H1 (cell line): Measurements from ENCODE around the gene CGGBP1. TPM values are rescaled to one million over a fixed set of nuclear protein-coding genes. Genes with fewer than 3 reads are reported as not detected.

Experiments
- CTCF ChIA-PET: fragments of 300-600 bp; sonication (Branson Sonifier 250); formaldehyde crosslinking; loops from one replicate; lab custom pipeline; 2021; ENCODE audit not compliant: partially characterized antibody; lab: Charles Lee
- POLR2A ChIA-PET: fragments of 300-600 bp; sonication (Branson Sonifier 250); formaldehyde crosslinking; loops from one replicate; lab custom pipeline; 2021; ENCODE audit warnings: inconsistent platforms; ENCODE audit not compliant: partially characterized antibody; lab: Charles Lee
- DNase-seq, 2 experiments: peaks; one replicate each; pipeline versions ENCODE4 v3.0.0 to v3.0.0-alpha.2; 2010 to 2022; ENCODE audit warnings: low spot score in 2 of 2, low read depth in 1 of 2, mixed read lengths in 1 of 2
- FAIRE-seq: peaks from 2 replicates; lab custom pipeline; 2011; peaks lifted over from hg19 to GRCh38; lab: Jason Lieb, UNC
- H2AFZ ChIP-seq: 2 replicates; pipeline ENCODE4 v1.8.1; 2012; ENCODE audit warnings: low read length, inconsistent platforms
- H2AK5ac ChIP-seq: 2 replicates; pipeline ENCODE4 v1.6.1; 2013; ENCODE audit warnings: low read depth, low read length
- H2BK120ac ChIP-seq: replicated peaks from 2 replicates; pipeline ENCODE3; 2013; ENCODE audit warnings: low read depth, low read length, inconsistent platforms
- H2BK12ac ChIP-seq: 2 replicates; pipeline ENCODE4 v1.6.1; 2013; ENCODE audit warnings: low read depth, low read length
- H2BK15ac ChIP-seq: 2 replicates; pipeline ENCODE4 v1.6.1; 2013; ENCODE audit warnings: low read length
- H2BK20ac ChIP-seq: 2 replicates; pipeline ENCODE4 v1.6.1; 2013; ENCODE audit warnings: low read length
- H2BK5ac ChIP-seq: 2 replicates; pipeline ENCODE4 v1.6.1; 2013; ENCODE audit warnings: low read depth, low read length
- H3K14ac ChIP-seq: 2 replicates; pipeline ENCODE4 v1.6.1; 2013; ENCODE audit warnings: inconsistent platforms; ENCODE audit not compliant: insufficient read length
- H3K18ac ChIP-seq: 2 replicates; pipeline ENCODE4 v1.6.1; 2013; ENCODE audit warnings: low read length; ENCODE audit errors: extremely low read depth
- H3K23ac ChIP-seq: 2 replicates; pipeline ENCODE4 v1.6.1; 2013; ENCODE audit warnings: inconsistent platforms; ENCODE audit not compliant: insufficient read length
- H3K23me2 ChIP-seq: 2 replicates; pipeline ENCODE4 v1.6.1; 2013; ENCODE audit warnings: low read depth, low read length
- H3K27ac ChIP-seq: 2 replicates; pipeline ENCODE4 v1.6.1; 2011; ENCODE audit warnings: low read depth, low read length, inconsistent platforms
- H3K27me3 ChIP-seq, 4 experiments: replicated peaks in 1 of 4; 1 replicate in 1 of 4; 2 replicates in 3 of 4; pipeline versions ENCODE4 v1.6.1 to v1.8.1; 2011 to 2013; ENCODE audit warnings: low read length in 3 of 4, mild to moderate bottlenecking in 3 of 4, inconsistent platforms in 2 of 4, mixed read lengths in 2 of 4, moderate library complexity in 1 of 4; ENCODE audit not compliant: control insufficient read depth in 3 of 4, insufficient read depth in 3 of 4; ENCODE audit errors: extremely low read depth in 1 of 4
- H3K36me3 ChIP-seq, 4 experiments: 2 replicates each; pipeline versions ENCODE4 v1.6.1 to v1.8.1; 2011 to 2013; ENCODE audit warnings: mild to moderate bottlenecking in 4 of 4, low read length in 3 of 4, moderate library complexity in 2 of 4, control low read depth in 1 of 4, inconsistent platforms in 1 of 4; ENCODE audit not compliant: insufficient read depth in 4 of 4, control insufficient read depth in 2 of 4
- H3K4ac ChIP-seq: replicated peaks from 2 replicates; pipeline ENCODE3; 2013; ENCODE audit warnings: low read length, low read depth, mixed read lengths, inconsistent platforms; ENCODE audit not compliant: insufficient read length
- H3K4me1 ChIP-seq, 4 experiments: replicated peaks in 1 of 4; 1 replicate in 1 of 4; 2 replicates in 3 of 4; pipeline versions ENCODE4 v1.6.1 to v1.8.1; 2011 to 2013; ENCODE audit warnings: low read length in 3 of 4, inconsistent platforms in 2 of 4, mixed read lengths in 1 of 4; ENCODE audit not compliant: insufficient read depth in 4 of 4, control insufficient read depth in 3 of 4
- H3K4me2 ChIP-seq, 2 experiments: 2 replicates each; pipeline versions ENCODE4 v1.6.1 to v1.8.1; 2011 to 2013; ENCODE audit warnings: low read depth in 2 of 2, low read length in 2 of 2, control low read depth in 1 of 2, inconsistent platforms in 1 of 2, mild to moderate bottlenecking in 1 of 2; ENCODE audit not compliant: insufficient read depth in 1 of 2
- H3K4me3 ChIP-seq, 4 experiments: fragments of 200-600, 300-600 bp in 1 of 4; sonication (generic), shearing (Covaris generic), sonication (Bioruptor Twin) in 1 of 4; 2 replicates each; pipeline versions ENCODE4 v1.5.1 to v1.8.1; 2011 to 2016; ENCODE audit warnings: low read length in 4 of 4, low read depth in 3 of 4, control low read depth in 2 of 4, inconsistent platforms in 2 of 4, mild to moderate bottlenecking in 2 of 4, mixed read lengths in 1 of 4, moderate library complexity in 1 of 4; ENCODE audit not compliant: insufficient read depth in 2 of 4; ENCODE audit errors: extremely low read depth in 1 of 4
- H3K56ac ChIP-seq: replicated peaks from 2 replicates; pipeline ENCODE3; 2013; ENCODE audit warnings: low read depth, mild to moderate bottlenecking, mixed read lengths, low read length, inconsistent platforms; ENCODE audit not compliant: insufficient read length
- H3K79me1 ChIP-seq: 2 replicates; pipeline ENCODE4 v1.6.1; 2013; ENCODE audit warnings: low read depth, low read length, control low read depth
- H3K79me2 ChIP-seq, 2 experiments: 2 replicates each; pipeline versions ENCODE4 v1.6.1 to v1.8.1; 2012 to 2013; ENCODE audit warnings: low read length in 2 of 2, mild to moderate bottlenecking in 2 of 2, inconsistent platforms in 1 of 2; ENCODE audit not compliant: insufficient read depth in 2 of 2, control insufficient read depth in 1 of 2
- H3K9ac ChIP-seq, 4 experiments: replicated peaks in 1 of 4; 1 replicate in 1 of 4; 2 replicates in 3 of 4; pipeline versions ENCODE4 v1.6.1 to v1.8.1; 2011 to 2013; ENCODE audit warnings: low read depth in 3 of 4, low read length in 3 of 4, control low read depth in 2 of 4, mild to moderate bottlenecking in 2 of 4, moderate library complexity in 2 of 4, inconsistent platforms in 1 of 4; ENCODE audit errors: extremely low read depth in 1 of 4
- H3K9me3 ChIP-seq, 2 experiments: 2 replicates each; pipeline versions ENCODE4 v1.6.1 to v1.8.1; 2012 to 2013; ENCODE audit warnings: mild to moderate bottlenecking in 2 of 2, moderate library complexity in 2 of 2, control low read depth in 1 of 2, inconsistent platforms in 1 of 2, low read depth in 1 of 2, low read length in 1 of 2, mixed read lengths in 1 of 2; ENCODE audit not compliant: insufficient read depth in 2 of 2
- H4K20me1 ChIP-seq, 2 experiments: replicated peaks in 1 of 2; 2 replicates each; pipeline versions ENCODE3 to v1.8.1; 2011 to 2013; ENCODE audit warnings: inconsistent platforms in 2 of 2, low read length in 2 of 2, mild to moderate bottlenecking in 1 of 2; ENCODE audit not compliant: insufficient read depth in 2 of 2, control insufficient read depth in 1 of 2
- H4K5ac ChIP-seq: 2 replicates; pipeline ENCODE4 v1.6.1; 2013; ENCODE audit warnings: low read length, low read depth, mixed read lengths, inconsistent platforms; ENCODE audit not compliant: insufficient read length
- H4K8ac ChIP-seq: 2 replicates; pipeline ENCODE4 v1.8.0; 2013; ENCODE audit warnings: mild to moderate bottlenecking, moderate library complexity, low read length, inconsistent platforms; ENCODE audit not compliant: insufficient read depth; ENCODE audit errors: extremely low read depth
- H4K91ac ChIP-seq: replicated peaks from 2 replicates; pipeline ENCODE3; 2013; ENCODE audit warnings: low read length, mixed read lengths, inconsistent platforms; ENCODE audit not compliant: insufficient read length
- BCL11A ChIP-seq, 2 experiments: IDR thresholded peaks; one replicate each; pipeline ENCODE4 v1.6.1; 2011; ENCODE audit warnings: low read depth in 2 of 2, low read length in 2 of 2, mild to moderate bottlenecking in 2 of 2
- CEBPB ChIP-seq: IDR thresholded peaks from 2 replicates; pipeline ENCODE4 v1.6.1; 2012; ENCODE audit warnings: low read depth, low read length
- CTBP2 ChIP-seq: IDR thresholded peaks from 2 replicates; pipeline ENCODE4 v1.7.0; 2011; ENCODE audit warnings: borderline replicate concordance, mild to moderate bottlenecking, moderate library complexity, mixed read lengths, low read length; ENCODE audit not compliant: insufficient read depth, insufficient read length
- KDM5A ChIP-seq: fragments of 200-600 bp; IDR thresholded peaks from 2 replicates; pipeline ENCODE4 v1.7.1; 2012; ENCODE audit warnings: mild to moderate bottlenecking, low read length, inconsistent platforms, mixed read lengths
- NANOG ChIP-seq: IDR thresholded peaks from 2 replicates; pipeline ENCODE4 v1.6.1; 2011; ENCODE audit warnings: low read length, low read depth, mild to moderate bottlenecking, inconsistent platforms; ENCODE audit not compliant: insufficient read depth, poor library complexity, severe bottlenecking
- WGBS, 2 experiments: shearing (Covaris generic) in 1 of 2; methylation state at CpG; one replicate each; pipeline versions ENCODE4 v1.1.6 to v1.1.7; 2013 to 2015; ENCODE audit warnings: low lambda C conversion rate in 2 of 2, mixed read lengths in 2 of 2, inconsistent platforms in 1 of 2, low coverage in 1 of 2, missing lambda C conversion rate in 1 of 2; ENCODE audit not compliant: insufficient replicate concordance in 2 of 2, insufficient coverage in 1 of 2, insufficient read length in 1 of 2; ENCODE audit errors: extremely low coverage in 1 of 2, missing lambda C conversion rate in 1 of 2; 5-methylcytosine and 5-hydroxymethylcytosine counted together
- polyA plus RNA-seq, 7 experiments: library from polyadenylated mRNA; depleted of rRNA in 3 of 7; stranded (reverse) in 5 of 7; unstranded in 2 of 7; fragments of >200 nt in 5 of 7; fragments of 200-250 nt in 2 of 7; gene quantifications; 1 replicate in 5 of 7; 2 replicates in 1 of 7; 4 replicates in 1 of 7; pipeline versions ENCODE4 v1.2.1 to v1.2.3, GENCODE V29; 2011 to 2013; ENCODE audit warnings: missing spikeins in 2 of 7, mixed read lengths in 2 of 7
- total RNA-seq: library from RNA; stranded (reverse); fragmentation: NEBNext Ultra II Directional; extraction: Animal tissue kit (Norgen Biotek cat#: 25700); gene quantifications from 2 replicates; pipeline ENCODE4 v1.2.1, GENCODE V29; 2021

CGGBP1 gene
- total and polyA plus RNA-seq, 2 of the 8 experiments (the other 6 are each of a cell fraction or from before 2014, with no cell fraction given) = 22.9 to 61.4 TPM

DNA sequence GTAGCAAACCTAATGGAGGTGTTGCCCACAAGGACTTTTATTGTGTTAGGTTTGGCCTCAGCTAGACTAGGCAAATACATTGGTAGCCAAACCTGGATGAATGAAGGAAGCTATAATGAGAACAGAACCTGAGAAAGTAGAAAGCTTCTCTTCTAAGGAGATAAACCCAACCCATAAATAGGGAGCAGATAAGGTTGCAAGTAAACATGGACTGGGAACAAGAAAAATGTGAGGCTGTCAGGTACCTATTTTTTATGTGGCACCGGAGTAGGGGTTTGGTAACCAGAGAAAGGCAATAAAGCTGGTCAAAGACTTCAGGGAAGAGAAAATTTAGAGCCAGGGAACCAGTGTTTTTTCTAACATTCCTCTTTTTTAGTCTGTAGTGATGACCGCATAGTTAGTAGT, 25.3 kb upstream of the CGGBP1 start:
- Histone ChIP-seq H3K79me2 (peaks cover 0 to 18% of the 10 kb centered on the region in 2 experiments; a peak in 2 of 4 replicates), H3K27ac (no peak overlapping the region)
- CTCF ChIA-PET = no interaction called here
- TF ChIP-seq CTBP2 (no peak), KDM5A (no peak), BCL11A (IDR thresholded peaks at IDR 0.05; ENCODE audit: low read depth in 2 of 2, low read length in 2 of 2) (no peak), CEBPB (no peak), NANOG (no peak)

More for the DNA sequence above, 25.3 kb upstream of the CGGBP1 start:
- Histone ChIP-seq H3K27me3 (no peaks in the 10 kb centered on the region), H2BK5ac (no peak overlapping the region), H3K79me1 (no peaks in the 10 kb centered on the region; the same call in 1 of the 2 replicates), H4K8ac (no peak overlapping the region), H2AK5ac (no peak overlapping the region), H3K56ac (no peak overlapping the region), H3K23ac (no peak overlapping the region), H3K4me2 (no peak overlapping the region), H2BK20ac (no peak overlapping the region), H2BK15ac (no peak overlapping the region), H3K23me2 (no peaks in the 10 kb centered on the region), H4K5ac (no peak overlapping the region), H3K18ac (no peak overlapping the region), H2BK12ac (no peak overlapping the region), H2BK120ac (no peak overlapping the region), H3K4me3 (no peak overlapping the region), H3K4ac (no peak overlapping the region), H3K9ac (no peak overlapping the region), H4K91ac (no peak overlapping the region), H3K14ac (no peak overlapping the region), H3K9me3 (no peaks in the 10 kb centered on the region), H2AFZ (no peak overlapping the region), H4K20me1 (no peaks in the 10 kb centered on the region), H3K36me3 (peaks cover 0 to 9% (median 0%) of the 10 kb centered on the region in 4 experiments; a peak in 1 of 8 replicates), H3K4me1 (no peaks in the 10 kb centered on the region)
- DNase-seq = no peak
- FAIRE-seq = no peak
- 92% methylated on average over 2 of the region's 2 CpGs; no CpG with 5 or more reads in 1 of the 2 experiments for WGBS, 2 experiments
- POLR2A ChIA-PET = interaction anchor here (1.1 kb wide), 1 partner anchor 25 kb away, joined by 3 read pairs; no protein-coding TSS in a partner anchor
